A549 treated with CpdA at 1 μM for 4 hours (cell line): Measurements from ENCODE around the gene BTG2. TPM values are rescaled to one million over a fixed set of nuclear protein-coding genes. Genes with fewer than 3 reads are reported as not detected.

ENCODE experiments used
- total RNA-seq: library from RNA; stranded (reverse); fragments of 200-300 nt; extraction: Qiagen RNA extraction; gene quantifications from 5 replicates; pipeline ENCODE4 v1.2.3, GENCODE V29; 2022; ENCODE audit warnings: low read depth

Gene BTG2
- total RNA-seq = 10.2 to 12.7 TPM (median 12.3 TPM) in 5 replicates

GRCh38 chr1:203304919-203305808 lies at the start of gene BTG2:
Gene BTG2, plus strand, starts transcription at chr1:203305519. Its CDS starts 88 bp downstream, at chr1:203305607.

GRCh38 chr1:203351037-203351625 lies 45.8 kb downstream of the BTG2 start, which contains the start of gene FMOD:
Gene FMOD, minus strand, starts transcription at chr1:203351122. Its CDS starts 2,852 bp downstream, at chr1:203348270.

Other genes starting within 250 kb of the BTG2 start
- gene MYOG, start 219.5 kb upstream of the BTG2 start, total RNA-seq = not detected in 5 replicates
- gene ADORA1, start 177.8 kb upstream of the BTG2 start, total RNA-seq = 0.80 to 1.3 TPM (median 1.2 TPM) in 5 replicates
- not detected in 5 replicates for gene MYBPH, start 129.7 kb upstream of the BTG2 start, total RNA-seq
- gene CHI3L1, start 118.8 kb upstream of the BTG2 start, total RNA-seq = not detected in 5 replicates
- not detected in 5 replicates for gene CHIT1, start 75.8 kb upstream of the BTG2 start, total RNA-seq
- 0.01 to 0.05 TPM in 2 of 5 replicates, not detected in the others for gene FMOD, start 45.6 kb downstream of the BTG2 start, total RNA-seq
- gene PRELP, start 170.3 kb downstream of the BTG2 start, total RNA-seq = 0.02 TPM in 1 of 5 replicates, not detected in the others
- gene OPTC, start 188.6 kb downstream of the BTG2 start, total RNA-seq = not detected in 5 replicates